HEK293 (cell line): Measurements from ENCODE around the gene TTC7B.
A peak's percentile ranks its signal among the peaks of the same experiment; 100 is the strongest.

Experiments used
- CTCF ChIA-PET: fragments of 350-600 bp; formaldehyde crosslinking; extraction: SDS; loops from one replicate; lab custom pipeline; 2021; ENCODE audit warnings: antibody characterized with exemption; lab: Yijun Ruan, JAX
- POLR2A ChIA-PET: fragments of 300-600 bp; formaldehyde crosslinking; extraction: SDS; loops from one replicate; lab custom pipeline; 2020; ENCODE audit warnings: antibody characterized with exemption, inconsistent platforms; lab: Yijun Ruan, JAX
- H3K27ac ChIP-seq: fragments of 200-500 bp; sonication (Bioruptor generic); 2 replicates; pipeline ENCODE4 v1.5.1; 2014; ENCODE audit warnings: low read depth, low read length, control low read depth, inconsistent platforms; ENCODE audit errors: extremely low read depth
- H3K36me3 ChIP-seq, 2 experiments: fragments of 200-500 bp in 1 of 2; sonication (Bioruptor generic) in 1 of 2; 1 replicate in 1 of 2; 2 replicates in 1 of 2; pipeline ENCODE4 v1.5.1; 2014 to 2017; ENCODE audit warnings: inconsistent platforms in 2 of 2, low read length in 2 of 2; ENCODE audit not compliant: control insufficient read depth in 2 of 2, insufficient read depth in 1 of 2
- H3K4me1 ChIP-seq: fragments of 200-500 bp; sonication (Bioruptor generic); 2 replicates; pipeline ENCODE4 v1.5.1; 2014; ENCODE audit warnings: mild to moderate bottlenecking, low read length, inconsistent platforms; ENCODE audit not compliant: control insufficient read depth, insufficient read depth
- H3K4me3 ChIP-seq: 2 replicates; pipeline ENCODE4 v1.5.1; 2011; ENCODE audit warnings: low read depth, mild to moderate bottlenecking, control low read depth, low read length, moderate library complexity
- H3K9me3 ChIP-seq: fragments of 200-500 bp; sonication (Bioruptor generic); 2 replicates; pipeline ENCODE4 v1.5.1; 2014; ENCODE audit warnings: low read depth, low read length, inconsistent platforms; ENCODE audit not compliant: control insufficient read depth, insufficient read depth
- BCL11B ChIP-seq: fragments of 450-650 bp; formaldehyde crosslinking; IDR thresholded peaks from 2 replicates; pipeline ENCODE4 v1.5.1; 2016; ENCODE audit warnings: low read depth, missing biosample characterization, missing genetic modification characterization
- GFI1B ChIP-seq: fragments of 450-650 bp; formaldehyde crosslinking; IDR thresholded peaks from 2 replicates; pipeline ENCODE4 v1.5.1; 2016; ENCODE audit warnings: missing biosample characterization, missing genetic modification characterization
- PRDM1 ChIP-seq: fragments of 450-650 bp; formaldehyde crosslinking; IDR thresholded peaks from 2 replicates; pipeline ENCODE4; 2016; ENCODE audit warnings: missing biosample characterization, missing genetic modification characterization
- SP3 ChIP-seq: fragments of 450-650 bp; formaldehyde crosslinking; IDR thresholded peaks from 2 replicates; pipeline ENCODE4 v1.5.1; 2016; ENCODE audit warnings: missing biosample characterization, missing genetic modification characterization
- TCF7L2 ChIP-seq: IDR thresholded peaks from 2 replicates; pipeline ENCODE4 v1.6.1; 2011; ENCODE audit warnings: low read depth, mild to moderate bottlenecking, inconsistent platforms, low read length, moderate library complexity, borderline replicate concordance
- YY1 ChIP-seq: fragments of 450-650 bp; formaldehyde crosslinking; IDR thresholded peaks from 2 replicates; pipeline ENCODE4 v1.5.1; 2018; ENCODE audit warnings: missing biosample characterization, missing genetic modification characterization
- ZBTB1 ChIP-seq: fragments of 450-650 bp; formaldehyde crosslinking; IDR thresholded peaks from 2 replicates; pipeline ENCODE4 v1.5.1; 2016; ENCODE audit warnings: missing biosample characterization, missing genetic modification characterization
- ZFHX2 ChIP-seq: fragments of 450-650 bp; formaldehyde crosslinking; conservative IDR thresholded peaks from 2 replicates; pipeline ENCODE4 v1.5.1; 2016; ENCODE audit warnings: missing biosample characterization, missing genetic modification characterization
- ZNF10 ChIP-seq: fragments of 450-650 bp; formaldehyde crosslinking; IDR thresholded peaks from 2 replicates; pipeline ENCODE4 v1.5.1; 2017; ENCODE audit warnings: missing biosample characterization, missing genetic modification characterization
- ZNF169 ChIP-seq: fragments of 450-650 bp; formaldehyde crosslinking; IDR thresholded peaks from 2 replicates; pipeline ENCODE4 v1.5.1; 2016; ENCODE audit warnings: missing biosample characterization, missing genetic modification characterization
- ZNF221 ChIP-seq: fragments of 450-650 bp; formaldehyde crosslinking; IDR thresholded peaks from 2 replicates; pipeline ENCODE4 v1.5.1; 2017; ENCODE audit warnings: missing biosample characterization, missing genetic modification characterization, borderline replicate concordance
- ZNF239 ChIP-seq: fragments of 450-650 bp; formaldehyde crosslinking; IDR thresholded peaks from 2 replicates; pipeline ENCODE4 v1.5.1; 2016; ENCODE audit warnings: missing biosample characterization, missing genetic modification characterization
- ZNF335 ChIP-seq: fragments of 450-650 bp; formaldehyde crosslinking; conservative IDR thresholded peaks from 2 replicates; pipeline ENCODE4 v1.5.1; 2016; ENCODE audit warnings: missing biosample characterization, missing genetic modification characterization
- ZNF341 ChIP-seq: fragments of 450-650 bp; formaldehyde crosslinking; IDR thresholded peaks from 2 replicates; pipeline ENCODE4; 2016; ENCODE audit warnings: low read depth, missing biosample characterization, missing genetic modification characterization
- ZNF350 ChIP-seq: fragments of 450-650 bp; formaldehyde crosslinking; IDR thresholded peaks from 2 replicates; pipeline ENCODE4 v1.5.0; 2017; ENCODE audit warnings: missing biosample characterization, mild to moderate bottlenecking, missing genetic modification characterization
- ZNF354C ChIP-seq: fragments of 450-650 bp; formaldehyde crosslinking; IDR thresholded peaks from 2 replicates; pipeline ENCODE4 v1.5.1; 2016; ENCODE audit warnings: missing biosample characterization, missing genetic modification characterization, low read depth, borderline replicate concordance
- ZNF416 ChIP-seq: fragments of 450-650 bp; formaldehyde crosslinking; IDR thresholded peaks from 2 replicates; pipeline ENCODE4 v1.5.1; 2016; ENCODE audit warnings: missing biosample characterization, missing genetic modification characterization
- ZNF426 ChIP-seq: fragments of 450-650 bp; formaldehyde crosslinking; IDR thresholded peaks from 2 replicates; pipeline ENCODE4 v1.5.1; 2017; ENCODE audit warnings: missing biosample characterization, missing genetic modification characterization, mild to moderate bottlenecking, inconsistent platforms, moderate library complexity
- ZNF501 ChIP-seq: fragments of 450-650 bp; formaldehyde crosslinking; IDR thresholded peaks from 2 replicates; pipeline ENCODE4 v1.5.1; 2016; ENCODE audit warnings: missing biosample characterization, missing genetic modification characterization
- ZNF529 ChIP-seq: fragments of 450-650 bp; formaldehyde crosslinking; IDR thresholded peaks from 2 replicates; pipeline ENCODE4 v1.5.1; 2017; ENCODE audit warnings: missing genetic modification characterization, missing biosample characterization; ENCODE audit not compliant: insufficient replicate concordance
- ZNF561 ChIP-seq: fragments of 450-650 bp; IDR thresholded peaks from 2 replicates; pipeline ENCODE4 v1.5.1; 2018; ENCODE audit warnings: missing biosample characterization, missing genetic modification characterization, borderline replicate concordance
- ZNF660 ChIP-seq: fragments of 450-650 bp; IDR thresholded peaks from 2 replicates; pipeline ENCODE4 v1.5.1; 2018; ENCODE audit warnings: missing biosample characterization, mild to moderate bottlenecking, missing genetic modification characterization
- ZNF830 ChIP-seq: fragments of 450-650 bp; IDR thresholded peaks from 2 replicates; pipeline ENCODE4 v1.5.0; 2018; ENCODE audit warnings: missing biosample characterization, missing genetic modification characterization, low read depth, mild to moderate bottlenecking, moderate library complexity
- ZSCAN30 ChIP-seq: fragments of 450-650 bp; IDR thresholded peaks from 2 replicates; pipeline ENCODE4 v1.5.1; 2018; ENCODE audit warnings: missing biosample characterization, mild to moderate bottlenecking, missing genetic modification characterization, moderate library complexity
- TF ChIP-seq, protein P1 (sequence below): fragments of 450-650 bp; formaldehyde crosslinking; IDR thresholded peaks from 2 replicates; pipeline ENCODE4 v1.5.1; 2017; ENCODE audit warnings: missing biosample characterization, missing genetic modification characterization
- TF ChIP-seq, protein P2 (sequence below): fragments of 450-650 bp; formaldehyde crosslinking; optimal IDR thresholded peaks from 2 replicates; pipeline ENCODE3; 2016; ENCODE audit warnings: missing biosample characterization, mild to moderate bottlenecking, missing genetic modification characterization
- TF ChIP-seq, protein P3 (sequence below): fragments of 450-650 bp; formaldehyde crosslinking; IDR thresholded peaks from 2 replicates; pipeline ENCODE4 v1.5.1; 2017; ENCODE audit warnings: missing biosample characterization, missing genetic modification characterization
- TF ChIP-seq, protein P4 (sequence below): fragments of 450-650 bp; formaldehyde crosslinking; IDR thresholded peaks from 2 replicates; pipeline ENCODE4 v1.5.1; 2016; ENCODE audit warnings: missing biosample characterization, missing genetic modification characterization

TTC7B gene

DNA sequence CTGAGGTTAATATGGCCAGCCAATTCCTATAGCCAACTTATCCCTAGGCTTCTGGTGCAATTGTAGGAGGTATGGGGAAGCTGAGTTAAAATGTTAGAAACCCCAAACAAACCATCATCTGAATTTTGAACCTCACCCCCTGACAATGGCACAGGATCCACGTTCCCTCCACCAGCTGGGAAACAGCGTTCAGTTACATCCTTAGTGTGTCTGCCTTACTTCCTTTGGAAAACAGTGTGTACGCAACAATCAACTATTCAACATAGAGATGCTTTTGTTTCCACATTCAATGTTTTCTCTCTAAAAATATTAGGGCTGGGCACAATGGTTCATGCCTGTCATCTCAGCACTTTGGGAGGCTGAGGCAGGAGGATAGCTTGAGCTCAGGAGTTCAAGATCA lies 203.4 kb downstream of the TTC7B start:
- Histone ChIP-seq H3K9me3 (no peaks in the 10 kb centered on the region), H3K4me1 (no peaks in the 10 kb centered on the region), H3K4me3 (no peak overlapping the region), H3K27ac (no peak overlapping the region), H3K36me3 (peaks cover 0 to 26% of the 10 kb centered on the region in 2 experiments; a peak in 2 of 3 replicates)
- no peak for TF ChIP-seq ZNF354C (tag by site-specific recombination)
- no peak for TF ChIP-seq ZNF561
- TF ChIP-seq ZNF335 (tag by site-specific recombination), result no peak
- no peak for TF ChIP-seq ZNF169 (tag by site-specific recombination)
- TF ChIP-seq BCL11B, result no peak
- no peak for TF ChIP-seq ZNF416 (tag by site-specific recombination)
- TF ChIP-seq ZNF830 (tag by site-specific recombination), result no peak
- no peak for TF ChIP-seq ZNF350
- no peak for TF ChIP-seq GFI1B (tag by site-specific recombination)
- no peak for TF ChIP-seq ZNF660
- ChIA-PET POLR2A (no interaction called here), CTCF (no interaction called here)

DNA sequence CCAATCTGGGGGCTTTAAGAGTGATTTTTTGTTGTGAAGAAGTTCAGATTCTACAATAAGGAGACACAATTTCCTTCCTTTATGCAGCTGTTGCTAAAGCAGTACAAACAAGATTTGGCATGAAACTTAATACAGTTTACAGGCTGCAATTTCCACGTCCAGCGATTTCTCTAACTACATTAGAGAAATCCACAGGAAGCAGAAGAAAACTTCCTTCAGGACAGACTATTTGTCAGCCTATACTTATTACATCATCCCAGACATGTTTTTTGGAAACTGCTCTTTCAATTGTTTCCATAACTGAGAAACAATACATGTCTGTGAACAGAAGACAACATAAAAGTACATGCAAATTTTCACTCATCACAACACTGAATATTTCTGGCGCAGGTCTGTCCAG lies 204.3 kb downstream of the TTC7B start:
- TF ChIP-seq PRDM1 (tag by site-specific recombination) (no peak), ZNF501 (no peak), ZNF10 (tag by site-specific recombination) (no peak), ZNF529 (no peak), TCF7L2 (no peak), ZFHX2 (tag by site-specific recombination) (no peak), ZSCAN30 (no peak), ZNF660 (peak; percentile 82; the same call in 1 of the 2 replicates)
- TF ChIP-seq, protein P1, sequence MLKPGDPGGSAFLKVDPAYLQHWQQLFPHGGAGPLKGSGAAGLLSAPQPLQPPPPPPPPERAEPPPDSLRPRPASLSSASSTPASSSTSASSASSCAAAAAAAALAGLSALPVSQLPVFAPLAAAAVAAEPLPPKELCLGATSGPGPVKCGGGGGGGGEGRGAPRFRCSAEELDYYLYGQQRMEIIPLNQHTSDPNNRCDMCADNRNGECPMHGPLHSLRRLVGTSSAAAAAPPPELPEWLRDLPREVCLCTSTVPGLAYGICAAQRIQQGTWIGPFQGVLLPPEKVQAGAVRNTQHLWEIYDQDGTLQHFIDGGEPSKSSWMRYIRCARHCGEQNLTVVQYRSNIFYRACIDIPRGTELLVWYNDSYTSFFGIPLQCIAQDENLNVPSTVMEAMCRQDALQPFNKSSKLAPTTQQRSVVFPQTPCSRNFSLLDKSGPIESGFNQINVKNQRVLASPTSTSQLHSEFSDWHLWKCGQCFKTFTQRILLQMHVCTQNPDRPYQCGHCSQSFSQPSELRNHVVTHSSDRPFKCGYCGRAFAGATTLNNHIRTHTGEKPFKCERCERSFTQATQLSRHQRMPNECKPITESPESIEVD (tag by site-specific recombination), result peak; percentile 86
- Histone ChIP-seq H3K36me3 (peaks cover 0 to 21% of the 10 kb centered on the region in 2 experiments; a peak in 2 of 3 replicates), H3K4me1 (no peaks in the 10 kb centered on the region), H3K9me3 (no peaks in the 10 kb centered on the region), H3K27ac (no peak overlapping the region), H3K4me3 (no peak overlapping the region)
- ChIA-PET CTCF (interaction anchor here (1.2 kb wide), 1 partner anchor 85 kb away, joined by 5 read pairs; no protein-coding TSS in a partner anchor), POLR2A (no interaction called here)

DNA sequence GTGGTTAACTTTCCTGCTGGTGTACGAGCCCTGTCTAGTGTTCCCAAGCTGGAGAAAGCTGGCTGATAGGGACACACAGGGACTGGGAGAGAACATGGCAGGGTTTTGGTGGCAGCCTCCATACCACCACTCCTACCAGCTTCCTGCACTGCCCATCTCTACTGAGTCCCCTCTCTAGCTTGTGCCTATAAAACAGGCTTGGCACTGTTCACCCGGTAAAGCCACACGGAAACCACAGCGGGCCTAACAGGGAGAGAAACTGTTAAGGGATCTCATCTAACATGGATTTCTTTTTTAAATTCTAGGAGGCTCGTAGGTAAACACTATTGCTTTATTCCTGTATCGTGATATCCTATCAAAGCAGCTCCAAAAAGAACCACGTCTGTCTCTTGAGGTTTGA lies 204.7 kb downstream of the TTC7B start:
- ChIA-PET POLR2A (no interaction called here), CTCF (interaction anchor here (1.2 kb wide), 1 partner anchor 86 kb away, joined by 5 read pairs; no protein-coding TSS in a partner anchor)
- Histone ChIP-seq H3K36me3 (peaks cover 0 to 21% of the 10 kb centered on the region in 2 experiments; a peak in 2 of 3 replicates), H3K9me3 (no peaks in the 10 kb centered on the region), H3K4me3 (no peak overlapping the region), H3K4me1 (no peaks in the 10 kb centered on the region), H3K27ac (no peak overlapping the region)
- TF ChIP-seq, protein P2, sequence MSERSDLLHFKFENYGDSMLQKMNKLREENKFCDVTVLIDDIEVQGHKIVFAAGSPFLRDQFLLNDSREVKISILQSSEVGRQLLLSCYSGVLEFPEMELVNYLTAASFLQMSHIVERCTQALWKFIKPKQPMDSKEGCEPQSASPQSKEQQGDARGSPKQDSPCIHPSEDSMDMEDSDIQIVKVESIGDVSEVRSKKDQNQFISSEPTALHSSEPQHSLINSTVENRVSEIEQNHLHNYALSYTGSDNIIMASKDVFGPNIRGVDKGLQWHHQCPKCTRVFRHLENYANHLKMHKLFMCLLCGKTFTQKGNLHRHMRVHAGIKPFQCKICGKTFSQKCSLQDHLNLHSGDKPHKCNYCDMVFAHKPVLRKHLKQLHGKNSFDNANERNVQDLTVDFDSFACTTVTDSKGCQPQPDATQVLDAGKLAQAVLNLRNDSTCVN, result no peak
- TF ChIP-seq YY1 (tag by site-specific recombination) (no peak), ZNF426 (no peak), SP3 (tag by site-specific recombination) (no peak), ZNF221 (tag by site-specific recombination) (no peak), ZNF341 (tag by site-specific recombination) (no peak), ZBTB1 (no peak), ZNF239 (tag by site-specific recombination) (no peak)
- TF ChIP-seq, protein P3, sequence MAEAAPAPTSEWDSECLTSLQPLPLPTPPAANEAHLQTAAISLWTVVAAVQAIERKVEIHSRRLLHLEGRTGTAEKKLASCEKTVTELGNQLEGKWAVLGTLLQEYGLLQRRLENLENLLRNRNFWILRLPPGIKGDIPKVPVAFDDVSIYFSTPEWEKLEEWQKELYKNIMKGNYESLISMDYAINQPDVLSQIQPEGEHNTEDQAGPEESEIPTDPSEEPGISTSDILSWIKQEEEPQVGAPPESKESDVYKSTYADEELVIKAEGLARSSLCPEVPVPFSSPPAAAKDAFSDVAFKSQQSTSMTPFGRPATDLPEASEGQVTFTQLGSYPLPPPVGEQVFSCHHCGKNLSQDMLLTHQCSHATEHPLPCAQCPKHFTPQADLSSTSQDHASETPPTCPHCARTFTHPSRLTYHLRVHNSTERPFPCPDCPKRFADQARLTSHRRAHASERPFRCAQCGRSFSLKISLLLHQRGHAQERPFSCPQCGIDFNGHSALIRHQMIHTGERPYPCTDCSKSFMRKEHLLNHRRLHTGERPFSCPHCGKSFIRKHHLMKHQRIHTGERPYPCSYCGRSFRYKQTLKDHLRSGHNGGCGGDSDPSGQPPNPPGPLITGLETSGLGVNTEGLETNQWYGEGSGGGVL (tag by site-specific recombination), result no peak
- TF ChIP-seq, protein P4, sequence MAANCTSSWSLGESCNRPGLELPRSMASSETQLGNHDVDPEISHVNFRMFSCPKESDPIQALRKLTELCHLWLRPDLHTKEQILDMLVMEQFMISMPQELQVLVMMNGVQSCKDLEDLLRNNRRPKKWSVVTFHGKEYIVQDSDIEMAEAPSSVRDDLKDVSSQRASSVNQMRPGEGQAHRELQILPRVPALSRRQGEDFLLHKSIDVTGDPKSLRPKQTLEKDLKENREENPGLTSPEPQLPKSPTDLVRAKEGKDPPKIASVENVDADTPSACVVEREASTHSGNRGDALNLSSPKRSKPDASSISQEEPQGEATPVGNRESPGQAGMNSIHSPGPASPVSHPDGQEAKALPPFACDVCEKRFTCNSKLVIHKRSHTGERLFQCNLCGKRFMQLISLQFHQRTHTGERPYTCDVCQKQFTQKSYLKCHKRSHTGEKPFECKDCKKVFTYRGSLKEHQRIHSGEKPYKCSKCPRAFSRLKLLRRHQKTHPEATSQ (tag by site-specific recombination), result no peak
